Caki2 (cell line): Measurements from ENCODE around the gene DLG1. TPM values are rescaled to one million over a fixed set of nuclear protein-coding genes. Genes with fewer than 3 reads are reported as not detected.
"Not testable (repeated sequence)": the region's sequence is repeated elsewhere in the genome, so short reads cannot be mapped to it uniquely, and the experiment has no call there.

ENCODE experiments used
- DNase-seq: peaks from one replicate; pipeline ENCODE4 v3.0.0-alpha.2; 2015; ENCODE audit warnings: low read depth
- in situ Hi-C: cut with HindIII; loops from 2 replicates; pipeline ENCODE4 v1.10.0; 2016; ENCODE audit warnings: low sequenced_read_pairs, low pct_unique_long_range_greater_than_20kb, mixed read lengths
- total RNA-seq: library from RNA; depleted of rRNA; stranded (reverse); fragments of >200 nt; shearing (Covaris generic); gene quantifications from 2 replicates; pipeline ENCODE4 v1.2.3, GENCODE V29; 2014; ENCODE audit warnings: low replicate concordance

DLG1 gene
- total RNA-seq, 1 experiment from 2014 or later: 17.4 TPM

- in situ Hi-C loops: no loop called here
- DNase-seq: no peak
Measured at GRCh38 chr3:197103766-197104165, 194.6 kb downstream of the DLG1 start.

GRCh38 chr3:197093871-197094270 is 204.5 kb downstream of the DLG1 start:
- DNase-seq: no peak
- in situ Hi-C loops: no loop called here

GRCh38 chr3:197088370-197088769 is 210.0 kb downstream of the DLG1 start:
- no peak for DNase-seq
- in situ Hi-C loops: no loop called here

- DNase-seq: no peak
- in situ Hi-C loops: no loop called here
Measured at GRCh38 chr3:197085137-197085536, 213.3 kb downstream of the DLG1 start.

GRCh38 chr3:197083486-197083885 is 214.9 kb downstream of the DLG1 start:
- DNase-seq: peak; percentile 20
- in situ Hi-C loops: no loop called here

GRCh38 chr3:197082871-197083270 is 215.5 kb downstream of the DLG1 start:
- in situ Hi-C loops: no loop called here
- no peak for DNase-seq

- DNase-seq: no peak
- in situ Hi-C loops: no loop called here
Measured at GRCh38 chr3:197080344-197080743, 218.1 kb downstream of the DLG1 start.

GRCh38 chr3:197076415-197076814 is 222.0 kb downstream of the DLG1 start:
- DNase-seq: no peak
- in situ Hi-C loops: no loop called here

GRCh38 chr3:197068077-197068476 is 230.3 kb downstream of the DLG1 start:
- in situ Hi-C loops: no loop called here
- no peak for DNase-seq

GRCh38 chr3:197064771-197065170 is 233.6 kb downstream of the DLG1 start:
- DNase-seq: no peak
- in situ Hi-C loops: no loop called here

GRCh38 chr3:197062446-197062845 is 236.0 kb downstream of the DLG1 start:
- in situ Hi-C loops: no loop called here
- DNase-seq: no peak

- in situ Hi-C loops, DNase-seq: not testable (repeated sequence)
Measured at GRCh38 chr3:197051637-197052036, 246.8 kb downstream of the DLG1 start.

- in situ Hi-C loops: no loop called here
- no peak for DNase-seq
Measured at GRCh38 chr3:197050511-197050910, 247.9 kb downstream of the DLG1 start.

- in situ Hi-C loops: no loop called here
- DNase-seq: no peak
Measured at GRCh38 chr3:197042539-197042938, 255.9 kb downstream of the DLG1 start.

GRCh38 chr3:197041875-197042488 is 256.4 kb downstream of the DLG1 start:
- in situ Hi-C loops: no loop called here
- DNase-seq: no peak

- in situ Hi-C loops: no loop called here
- no peak for DNase-seq
Measured at GRCh38 chr3:197040658-197041057, 257.8 kb downstream of the DLG1 start.

GRCh38 chr3:197038679-197039462 is 259.5 kb downstream of the DLG1 start:
- in situ Hi-C loops: no loop called here
- DNase-seq: no peak

- DNase-seq: no peak
- in situ Hi-C loops: no loop called here
Measured at GRCh38 chr3:197035577-197035976, 262.8 kb downstream of the DLG1 start.

- in situ Hi-C loops, DNase-seq: not testable (repeated sequence)
Measured at GRCh38 chr3:197034778-197035177, 263.6 kb downstream of the DLG1 start.

GRCh38 chr3:197033764-197034163 is 264.6 kb downstream of the DLG1 start:
- DNase-seq, in situ Hi-C loops: not testable (repeated sequence)
